Neuronal stem cell (in vitro differentiated cells): ENCODE measurements around the gene RBPJL.

ENCODE experiments used
- DNase-seq: peaks from one replicate; pipeline ENCODE4 v3.0.0-alpha.2; 2013; ENCODE audit warnings: low spot score
- H2AFZ ChIP-seq: one replicate; pipeline ENCODE4 v1.6.1; 2013; ENCODE audit warnings: mild to moderate bottlenecking, low read length, inconsistent platforms
- H2AK5ac ChIP-seq: 2 replicates; pipeline ENCODE4 v1.6.1; 2013; ENCODE audit warnings: low read depth, mild to moderate bottlenecking, inconsistent platforms, low read length, moderate library complexity, mixed read lengths
- H2BK120ac ChIP-seq: 2 replicates; pipeline ENCODE4 v1.6.1; 2013; ENCODE audit warnings: low read depth, mild to moderate bottlenecking, inconsistent platforms, low read length, moderate library complexity, mixed read lengths
- H2BK12ac ChIP-seq: one replicate; pipeline ENCODE4 v1.6.1; 2013; ENCODE audit warnings: low read length, inconsistent platforms
- H2BK15ac ChIP-seq: 2 replicates; pipeline ENCODE4 v1.6.1; 2013; ENCODE audit warnings: mild to moderate bottlenecking, low read length, inconsistent platforms, mixed read lengths
- H2BK5ac ChIP-seq: one replicate; pipeline ENCODE4 v1.6.1; 2013; ENCODE audit warnings: inconsistent platforms, mild to moderate bottlenecking, low read length, moderate library complexity
- H3K14ac ChIP-seq: one replicate; pipeline ENCODE4 v1.6.1; 2013; ENCODE audit warnings: low read length, inconsistent platforms
- H3K18ac ChIP-seq: 2 replicates; pipeline ENCODE4 v1.6.1; 2013; ENCODE audit warnings: low read length, inconsistent platforms
- H3K23ac ChIP-seq: 2 replicates; pipeline ENCODE4 v1.6.1; 2013; ENCODE audit warnings: low read depth, mild to moderate bottlenecking, mixed read lengths, low read length, inconsistent platforms; ENCODE audit not compliant: poor library complexity
- H3K27ac ChIP-seq: replicated peaks from 3 replicates; pipeline ENCODE4 v1.5.1; 2013; ENCODE audit warnings: low read length, inconsistent platforms
- H3K27me3 ChIP-seq, 3 experiments: 2 replicates each; pipeline ENCODE4 v1.6.1; 2013; ENCODE audit warnings: low read length in 3 of 3, mild to moderate bottlenecking in 2 of 3, inconsistent platforms in 1 of 3, low read depth in 1 of 3, mixed read lengths in 1 of 3, moderate library complexity in 1 of 3; ENCODE audit not compliant: control insufficient read depth in 3 of 3, insufficient read depth in 3 of 3
- H3K36me3 ChIP-seq, 2 donors: replicated peaks in 1 of 2; 2 replicates each; pipeline ENCODE4 v1.6.1; 2013; ENCODE audit warnings: low read length in 2 of 2; ENCODE audit not compliant: control insufficient read depth in 2 of 2, insufficient read depth in 2 of 2
- H3K4ac ChIP-seq: 2 replicates; pipeline ENCODE4 v1.6.1; 2013; ENCODE audit warnings: inconsistent platforms, mild to moderate bottlenecking, low read length, moderate library complexity
- H3K4me1 ChIP-seq, 2 donors: 1 replicate in 1 of 2; 2 replicates in 1 of 2; pipeline ENCODE4 v1.6.1; 2013; ENCODE audit warnings: low read length in 2 of 2, low read depth in 1 of 2; ENCODE audit not compliant: control insufficient read depth in 2 of 2, insufficient read depth in 1 of 2
- H3K4me2 ChIP-seq: one replicate; pipeline ENCODE4 v1.6.1; 2013; ENCODE audit warnings: mild to moderate bottlenecking, low read length, inconsistent platforms; ENCODE audit not compliant: insufficient read depth, poor library complexity, severe bottlenecking
- H3K4me3 ChIP-seq, 2 donors: 2 replicates each; pipeline ENCODE4 v1.5.1; 2013; ENCODE audit warnings: low read length in 2 of 2, mild to moderate bottlenecking in 2 of 2, inconsistent platforms in 1 of 2, moderate library complexity in 1 of 2
- H3K79me1 ChIP-seq: one replicate; pipeline ENCODE4 v1.6.1; 2013; ENCODE audit warnings: low read depth, mild to moderate bottlenecking, inconsistent platforms, low read length, moderate library complexity
- H3K9ac ChIP-seq: one replicate; pipeline ENCODE4 v1.6.1; 2013; ENCODE audit warnings: mild to moderate bottlenecking, low read depth, low read length, inconsistent platforms; ENCODE audit not compliant: poor library complexity
- H3K9me3 ChIP-seq, 2 donors: replicated peaks in 1 of 2; 2 replicates each; pipeline versions ENCODE3 to v1.6.1; 2013; ENCODE audit warnings: low read length in 2 of 2, mild to moderate bottlenecking in 2 of 2, inconsistent platforms in 1 of 2, low read depth in 1 of 2, mixed read lengths in 1 of 2, moderate library complexity in 1 of 2; ENCODE audit not compliant: control insufficient read depth in 2 of 2, insufficient read depth in 1 of 2
- H4K8ac ChIP-seq: one replicate; pipeline ENCODE4 v1.6.1; 2013; ENCODE audit warnings: low read depth, mild to moderate bottlenecking, inconsistent platforms, low read length, moderate library complexity
- H4K91ac ChIP-seq: one replicate; pipeline ENCODE4 v1.6.1; 2013; ENCODE audit warnings: low read length, low read depth, mild to moderate bottlenecking, inconsistent platforms; ENCODE audit not compliant: poor library complexity
- WGBS, 2 donors: extraction: QIAGEN DNeasy Blood & Tissue Kit; methylation state at CpG; one replicate each; pipeline ENCODE4 v1.1.7; 2013; ENCODE audit warnings: missing lambda C conversion rate in 2 of 2, mixed read lengths in 1 of 2; ENCODE audit not compliant: insufficient read length in 2 of 2, insufficient replicate concordance in 1 of 2; ENCODE audit errors: extremely low coverage in 2 of 2; 5-methylcytosine and 5-hydroxymethylcytosine counted together

The RBPJL gene

GRCh38 chr20:45338121-45339030 is 31.7 kb downstream of the RBPJL start:
- no peak overlapping the region for H2AK5ac ChIP-seq
- no peak overlapping the region for H3K4me3 ChIP-seq
- H3K14ac ChIP-seq: no peak overlapping the region
- no peaks in the 10 kb centered on the region for H3K79me1 ChIP-seq
- H3K18ac ChIP-seq: no peak overlapping the region
- H4K8ac ChIP-seq: no peak overlapping the region
- no peaks in the 10 kb centered on the region for H3K27me3 ChIP-seq
- H2BK12ac ChIP-seq: no peak overlapping the region
- H3K36me3 ChIP-seq: no peaks in the 10 kb centered on the region
- no CpG with 5 or more reads among the region's 11 CpGs for WGBS, 2 donors
- no peak overlapping the region for H3K27ac ChIP-seq
- no peaks in the 10 kb centered on the region for H3K9me3 ChIP-seq
- no peak overlapping the region for H2BK120ac ChIP-seq
- H3K9ac ChIP-seq: no peak overlapping the region
- no peak for DNase-seq
- H2BK15ac ChIP-seq: no peak overlapping the region
- no peak overlapping the region for H3K4ac ChIP-seq
- no peak overlapping the region for H3K4me2 ChIP-seq
- H2BK5ac ChIP-seq: no peak overlapping the region
- peaks cover 37 to 41% of the 10 kb centered on the region in 2 donors for H3K4me1 ChIP-seq
- no peak overlapping the region for H3K23ac ChIP-seq
- peak overlapping the region; percentile 20 for H2AFZ ChIP-seq
- H4K91ac ChIP-seq: no peak overlapping the region

DNA sequence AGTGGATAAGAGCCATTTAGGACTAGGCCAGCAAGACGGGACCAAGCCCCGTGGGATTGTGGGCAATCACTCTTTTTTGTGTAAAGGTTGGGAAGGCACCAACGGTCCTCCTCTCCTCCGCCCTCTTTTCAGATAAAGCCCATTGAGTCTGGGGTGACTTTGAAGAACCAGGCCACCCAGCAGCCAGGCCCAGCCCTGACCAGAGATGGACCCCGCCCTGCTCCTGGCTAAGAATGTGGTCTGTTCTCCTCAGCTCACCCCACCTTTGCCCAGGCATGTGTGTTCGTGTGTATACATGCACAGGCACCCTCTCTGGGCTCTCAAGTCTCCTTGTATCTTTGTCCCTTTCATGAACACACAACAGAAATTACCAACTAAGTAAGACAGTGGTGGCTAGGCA is 32.4 kb downstream of the RBPJL start:
- Histone ChIP-seq H4K91ac (no peak overlapping the region), H3K4ac (no peak overlapping the region), H2AK5ac (peak overlapping the region; percentile 6), H3K14ac (no peak overlapping the region), H2BK5ac (no peak overlapping the region), H3K79me1 (no peaks in the 10 kb centered on the region), H3K4me2 (no peak overlapping the region), H3K18ac (no peak overlapping the region), H2AFZ (no peak overlapping the region), H2BK12ac (no peak overlapping the region), H3K27ac (no peak overlapping the region), H3K9ac (peak overlapping the region; percentile 67), H2BK15ac (no peak overlapping the region), H3K9me3 (no peaks in the 10 kb centered on the region), H2BK120ac (no peak overlapping the region), H3K4me3 (no peak overlapping the region), H3K4me1 (peaks cover 41% of the 10 kb centered on the region in 2 donors), H3K23ac (no peak overlapping the region), H4K8ac (no peak overlapping the region), H3K36me3 (no peaks in the 10 kb centered on the region), H3K27me3 (no peaks in the 10 kb centered on the region)
- WGBS, 2 donors: no CpG with 5 or more reads among the region's 6 CpGs
- no peak for DNase-seq

DNA sequence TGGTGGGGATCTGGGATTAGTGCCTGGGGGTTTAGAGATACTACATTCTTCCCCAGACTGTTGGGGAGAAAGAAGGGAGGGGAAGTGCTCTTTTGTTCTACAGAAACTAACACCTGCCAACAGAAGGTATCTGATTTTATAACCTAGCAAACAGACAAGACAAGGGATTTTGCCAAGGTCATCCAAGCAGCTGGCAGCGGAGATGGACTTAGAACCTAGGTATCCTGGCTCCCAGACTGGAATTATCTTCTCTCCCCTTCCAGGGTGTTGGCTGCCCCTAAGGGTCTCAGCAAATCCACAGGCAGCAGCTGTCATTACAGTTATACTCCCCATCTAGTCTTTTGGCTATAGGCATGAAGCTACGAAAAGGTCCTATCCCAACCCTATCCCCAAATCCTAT is 33.2 kb downstream of the RBPJL start:
- Histone ChIP-seq H3K23ac (no peak overlapping the region), H3K4ac (no peak overlapping the region), H3K79me1 (no peaks in the 10 kb centered on the region), H3K9me3 (no peaks in the 10 kb centered on the region), H2AK5ac (no peak overlapping the region), H2BK15ac (no peak overlapping the region), H2BK12ac (no peak overlapping the region), H2BK120ac (no peak overlapping the region), H4K91ac (no peak overlapping the region), H3K18ac (no peak overlapping the region), H3K27ac (no peak overlapping the region), H3K36me3 (no peaks in the 10 kb centered on the region), H3K9ac (no peak overlapping the region), H3K27me3 (peaks cover 0 to 4% (median 0%) of the 10 kb centered on the region in 3 experiments), H2BK5ac (no peak overlapping the region), H3K4me3 (no peak overlapping the region), H3K14ac (no peak overlapping the region), H2AFZ (no peak overlapping the region), H3K4me2 (no peak overlapping the region), H4K8ac (no peak overlapping the region), H3K4me1 (peaks cover 41 to 43% of the 10 kb centered on the region in 2 donors)
- no CpG with 5 or more reads among the region's 2 CpGs for WGBS, 2 donors
- DNase-seq: no peak

GRCh38 chr20:45340236-45340847 is 33.7 kb downstream of the RBPJL start:
- Histone ChIP-seq H4K8ac (no peak overlapping the region), H3K18ac (peak overlapping the region; percentile 40), H3K27ac (no peak overlapping the region), H3K14ac (no peak overlapping the region), H3K4me3 (no peak overlapping the region), H2BK5ac (no peak overlapping the region), H2BK15ac (no peak overlapping the region), H3K9ac (no peak overlapping the region), H4K91ac (no peak overlapping the region), H3K4me2 (peak overlapping the region; percentile 66), H2AFZ (no peak overlapping the region), H3K79me1 (no peaks in the 10 kb centered on the region), H2BK120ac (no peak overlapping the region), H2BK12ac (no peak overlapping the region), H2AK5ac (peak overlapping the region; percentile 20), H3K4me1 (peaks cover 41 to 43% of the 10 kb centered on the region in 2 donors), H3K36me3 (no peaks in the 10 kb centered on the region), H3K23ac (no peak overlapping the region), H3K4ac (no peak overlapping the region), H3K9me3 (no peaks in the 10 kb centered on the region), H3K27me3 (peaks cover 0 to 5% (median 0%) of the 10 kb centered on the region in 3 experiments)
- no CpG with 5 or more reads among the region's 5 CpGs for WGBS, 2 donors
- DNase-seq: no peak
